HepG2 (cell line): ENCODE data around the gene NOVA2. TPM values are rescaled to one million over a fixed set of nuclear protein-coding genes. Genes with fewer than 3 reads are reported as not detected.

Experiments
- GATAD2A ChIP-seq: IDR thresholded peaks from 2 replicates; pipeline ENCODE4 v1.6.1; 2016
- GLI4 ChIP-seq: sonication (generic); formaldehyde crosslinking; IDR thresholded peaks from 2 replicates; pipeline ENCODE4 v1.5.1; 2020; ENCODE audit warnings: missing genetic modification reagents, mild to moderate bottlenecking, moderate library complexity, borderline replicate concordance
- HOXA7 ChIP-seq: sonication (generic); formaldehyde crosslinking; IDR thresholded peaks from 2 replicates; pipeline ENCODE4 v1.8.1; 2022; ENCODE audit warnings: mild to moderate bottlenecking, missing genetic modification reagents, moderate library complexity
- POLR2A ChIP-seq, 2 experiments: IDR thresholded peaks; 2 replicates each; pipeline ENCODE4 v1.6.1; 2011; ENCODE audit warnings: low read depth in 2 of 2, low read length in 2 of 2, mild to moderate bottlenecking in 1 of 2, moderate library complexity in 1 of 2; ENCODE audit not compliant: insufficient read depth in 1 of 2
- TEAD3 ChIP-seq: optimal IDR thresholded peaks from 2 replicates; pipeline ENCODE3; 2016; ENCODE audit warnings: borderline replicate concordance
- ZNF121 ChIP-seq: sonication (generic); formaldehyde crosslinking; IDR thresholded peaks from 2 replicates; pipeline ENCODE4 v1.5.0; 2020; ENCODE audit warnings: mild to moderate bottlenecking, missing genetic modification reagents
- ZNF180 ChIP-seq: sonication (generic); formaldehyde crosslinking; IDR thresholded peaks from 2 replicates; pipeline ENCODE4 v1.4.0; 2020; ENCODE audit warnings: low read depth, missing genetic modification reagents, borderline replicate concordance
- ZNF232 ChIP-seq: sonication (generic); formaldehyde crosslinking; IDR thresholded peaks from 2 replicates; pipeline ENCODE4 v1.4.0; 2020; ENCODE audit warnings: missing genetic modification reagents, borderline replicate concordance
- ZNF383 ChIP-seq: sonication (generic); formaldehyde crosslinking; IDR thresholded peaks from 2 replicates; pipeline ENCODE4 v1.4.0; 2020; ENCODE audit warnings: missing genetic modification reagents, mild to moderate bottlenecking, borderline replicate concordance
- ZNF569 ChIP-seq: sonication (generic); formaldehyde crosslinking; IDR thresholded peaks from 2 replicates; pipeline ENCODE4 v1.5.0; 2020; ENCODE audit warnings: mild to moderate bottlenecking, missing genetic modification reagents, moderate library complexity, borderline replicate concordance
- ZNF781 ChIP-seq: sonication (generic); formaldehyde crosslinking; IDR thresholded peaks from 2 replicates; pipeline ENCODE4 v1.5.1; 2020; ENCODE audit warnings: borderline replicate concordance, mild to moderate bottlenecking, missing genetic modification reagents; ENCODE audit errors: not compliant biosample characterization
- ZNF891 ChIP-seq: sonication (generic); formaldehyde crosslinking; IDR thresholded peaks from 2 replicates; pipeline ENCODE4 v1.5.0; 2020; ENCODE audit warnings: mild to moderate bottlenecking, missing genetic modification reagents
- ZSCAN20 ChIP-seq: sonication (generic); formaldehyde crosslinking; IDR thresholded peaks from 2 replicates; pipeline ENCODE4 v1.4.0; 2020; ENCODE audit warnings: missing genetic modification reagents, mild to moderate bottlenecking, borderline replicate concordance
- ZSCAN21 ChIP-seq: sonication (generic); formaldehyde crosslinking; IDR thresholded peaks from 2 replicates; pipeline ENCODE4 v1.8.0; 2022; ENCODE audit warnings: mild to moderate bottlenecking, missing genetic modification reagents, moderate library complexity, borderline replicate concordance
- polyA plus RNA-seq, 8 experiments: library from polyadenylated mRNA; depleted of rRNA in 3 of 8; stranded (reverse) in 7 of 8; unstranded in 1 of 8; fragments of >200 nt; fragmentation: Illumina TruSeq in 4 of 8; extraction: Trizol in 4 of 8; gene quantifications; 2 replicates each; pipeline versions ENCODE4 v1.2.1 to v1.2.3, GENCODE V29; 2011 to 2016; ENCODE audit warnings: low read depth in 4 of 8, missing spikeins in 1 of 8, mixed read lengths in 1 of 8; ENCODE audit not compliant: insufficient read depth in 1 of 8
- total RNA-seq, 5 experiments: library from RNA; depleted of rRNA; stranded (reverse); fragments of >200 nt; fragmentation: Illumina TruSeq; extraction: Trizol; gene quantifications; 2 replicates each; pipeline ENCODE4 v1.2.3, GENCODE V29; 2016; ENCODE audit warnings: low read depth in 1 of 5
- TF ChIP-seq, protein P1 (sequence below): sonication (generic); formaldehyde crosslinking; IDR thresholded peaks from 2 replicates; pipeline ENCODE4 v1.4.0; 2020; ENCODE audit warnings: mild to moderate bottlenecking, low read depth, missing genetic modification reagents
- TF ChIP-seq, protein P2 (sequence below): sonication (generic); formaldehyde crosslinking; conservative IDR thresholded peaks from 2 replicates; pipeline ENCODE4 v1.4.0; 2020; ENCODE audit warnings: missing genetic modification reagents
- TF ChIP-seq, protein P3 (sequence below): IDR thresholded peaks from 2 replicates; pipeline ENCODE4 v1.6.1; 2018; ENCODE audit warnings: missing genetic modification reagents
- TF ChIP-seq, protein P4 (sequence below): sonication (generic); formaldehyde crosslinking; IDR thresholded peaks from 2 replicates; pipeline ENCODE4 v1.5.0; 2020; ENCODE audit warnings: mild to moderate bottlenecking, missing genetic modification reagents
- TF ChIP-seq, protein P5 (sequence below): sonication (generic); formaldehyde crosslinking; IDR thresholded peaks from 2 replicates; pipeline ENCODE4; 2020; ENCODE audit warnings: missing genetic modification reagents, mild to moderate bottlenecking, borderline replicate concordance
- TF ChIP-seq, protein P6 (sequence below), 2 experiments: fragments of 450-650 bp in 1 of 2; sonication (generic) in 1 of 2; formaldehyde crosslinking; IDR thresholded peaks; 2 replicates each; pipeline versions ENCODE4 v1.5.0 to v1.8.0; 2020 to 2022; ENCODE audit warnings: mild to moderate bottlenecking in 1 of 2, missing genetic modification reagents in 1 of 2

The NOVA2 gene
- total and polyA plus RNA-seq, 2 of the 13 experiments (the other 11 are each of a cell fraction or from before 2014, with no cell fraction given): not detected

DNA sequence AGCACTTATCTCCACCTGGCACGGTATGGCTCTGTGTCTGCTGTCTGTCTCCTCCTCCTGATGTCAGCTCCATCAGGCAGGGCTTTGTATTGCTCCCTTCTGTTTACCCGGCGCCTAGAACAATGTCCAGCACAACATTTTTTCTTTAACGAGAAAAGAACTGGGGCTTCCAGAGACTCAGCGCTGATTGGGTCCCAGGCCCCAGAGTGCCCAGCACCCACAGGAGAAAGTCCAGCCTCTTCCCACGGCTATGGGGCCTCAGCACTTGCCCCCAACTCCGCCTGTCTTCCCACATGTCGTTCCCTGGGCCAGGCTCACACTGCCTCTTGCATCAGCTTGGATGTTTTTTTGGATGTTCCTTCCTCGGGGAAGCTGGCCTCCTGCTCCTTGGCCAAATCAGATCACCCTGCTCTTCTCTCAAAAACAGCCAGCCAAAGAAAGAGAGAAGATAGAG lies 78.1 kb downstream of the NOVA2 start (continued):
- TF ChIP-seq, protein P1, sequence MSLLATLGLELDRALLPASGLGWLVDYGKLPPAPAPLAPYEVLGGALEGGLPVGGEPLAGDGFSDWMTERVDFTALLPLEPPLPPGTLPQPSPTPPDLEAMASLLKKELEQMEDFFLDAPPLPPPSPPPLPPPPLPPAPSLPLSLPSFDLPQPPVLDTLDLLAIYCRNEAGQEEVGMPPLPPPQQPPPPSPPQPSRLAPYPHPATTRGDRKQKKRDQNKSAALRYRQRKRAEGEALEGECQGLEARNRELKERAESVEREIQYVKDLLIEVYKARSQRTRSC: no peak
- no peak for TF ChIP-seq GLI4 (CRISPR knock-in tag)
- peak; percentile 19 for TF ChIP-seq ZNF781 (CRISPR knock-in tag)
- TF ChIP-seq TEAD3 (CRISPR knock-in tag): peak; percentile 4
- no peak for TF ChIP-seq ZNF383
- TF ChIP-seq, protein P2, sequence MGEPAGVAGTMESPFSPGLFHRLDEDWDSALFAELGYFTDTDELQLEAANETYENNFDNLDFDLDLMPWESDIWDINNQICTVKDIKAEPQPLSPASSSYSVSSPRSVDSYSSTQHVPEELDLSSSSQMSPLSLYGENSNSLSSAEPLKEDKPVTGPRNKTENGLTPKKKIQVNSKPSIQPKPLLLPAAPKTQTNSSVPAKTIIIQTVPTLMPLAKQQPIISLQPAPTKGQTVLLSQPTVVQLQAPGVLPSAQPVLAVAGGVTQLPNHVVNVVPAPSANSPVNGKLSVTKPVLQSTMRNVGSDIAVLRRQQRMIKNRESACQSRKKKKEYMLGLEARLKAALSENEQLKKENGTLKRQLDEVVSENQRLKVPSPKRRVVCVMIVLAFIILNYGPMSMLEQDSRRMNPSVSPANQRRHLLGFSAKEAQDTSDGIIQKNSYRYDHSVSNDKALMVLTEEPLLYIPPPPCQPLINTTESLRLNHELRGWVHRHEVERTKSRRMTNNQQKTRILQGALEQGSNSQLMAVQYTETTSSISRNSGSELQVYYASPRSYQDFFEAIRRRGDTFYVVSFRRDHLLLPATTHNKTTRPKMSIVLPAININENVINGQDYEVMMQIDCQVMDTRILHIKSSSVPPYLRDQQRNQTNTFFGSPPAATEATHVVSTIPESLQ (CRISPR knock-in tag): no peak
- TF ChIP-seq, protein P3, sequence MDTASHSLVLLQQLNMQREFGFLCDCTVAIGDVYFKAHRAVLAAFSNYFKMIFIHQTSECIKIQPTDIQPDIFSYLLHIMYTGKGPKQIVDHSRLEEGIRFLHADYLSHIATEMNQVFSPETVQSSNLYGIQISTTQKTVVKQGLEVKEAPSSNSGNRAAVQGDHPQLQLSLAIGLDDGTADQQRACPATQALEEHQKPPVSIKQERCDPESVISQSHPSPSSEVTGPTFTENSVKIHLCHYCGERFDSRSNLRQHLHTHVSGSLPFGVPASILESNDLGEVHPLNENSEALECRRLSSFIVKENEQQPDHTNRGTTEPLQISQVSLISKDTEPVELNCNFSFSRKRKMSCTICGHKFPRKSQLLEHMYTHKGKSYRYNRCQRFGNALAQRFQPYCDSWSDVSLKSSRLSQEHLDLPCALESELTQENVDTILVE: peak; percentile 41; the same call in 1 of the 2 replicates
- TF ChIP-seq ZNF232 (CRISPR knock-in tag): no peak
- TF ChIP-seq, protein P4, sequence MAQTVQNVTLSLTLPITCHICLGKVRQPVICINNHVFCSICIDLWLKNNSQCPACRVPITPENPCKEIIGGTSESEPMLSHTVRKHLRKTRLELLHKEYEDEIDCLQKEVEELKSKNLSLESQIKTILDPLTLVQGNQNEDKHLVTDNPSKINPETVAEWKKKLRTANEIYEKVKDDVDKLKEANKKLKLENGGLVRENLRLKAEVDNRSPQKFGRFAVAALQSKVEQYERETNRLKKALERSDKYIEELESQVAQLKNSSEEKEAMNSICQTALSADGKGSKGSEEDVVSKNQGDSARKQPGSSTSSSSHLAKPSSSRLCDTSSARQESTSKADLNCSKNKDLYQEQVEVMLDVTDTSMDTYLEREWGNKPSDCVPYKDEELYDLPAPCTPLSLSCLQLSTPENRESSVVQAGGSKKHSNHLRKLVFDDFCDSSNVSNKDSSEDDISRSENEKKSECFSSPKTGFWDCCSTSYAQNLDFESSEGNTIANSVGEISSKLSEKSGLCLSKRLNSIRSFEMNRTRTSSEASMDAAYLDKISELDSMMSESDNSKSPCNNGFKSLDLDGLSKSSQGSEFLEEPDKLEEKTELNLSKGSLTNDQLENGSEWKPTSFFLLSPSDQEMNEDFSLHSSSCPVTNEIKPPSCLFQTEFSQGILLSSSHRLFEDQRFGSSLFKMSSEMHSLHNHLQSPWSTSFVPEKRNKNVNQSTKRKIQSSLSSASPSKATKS (CRISPR knock-in tag): no peak
- TF ChIP-seq, protein P5, sequence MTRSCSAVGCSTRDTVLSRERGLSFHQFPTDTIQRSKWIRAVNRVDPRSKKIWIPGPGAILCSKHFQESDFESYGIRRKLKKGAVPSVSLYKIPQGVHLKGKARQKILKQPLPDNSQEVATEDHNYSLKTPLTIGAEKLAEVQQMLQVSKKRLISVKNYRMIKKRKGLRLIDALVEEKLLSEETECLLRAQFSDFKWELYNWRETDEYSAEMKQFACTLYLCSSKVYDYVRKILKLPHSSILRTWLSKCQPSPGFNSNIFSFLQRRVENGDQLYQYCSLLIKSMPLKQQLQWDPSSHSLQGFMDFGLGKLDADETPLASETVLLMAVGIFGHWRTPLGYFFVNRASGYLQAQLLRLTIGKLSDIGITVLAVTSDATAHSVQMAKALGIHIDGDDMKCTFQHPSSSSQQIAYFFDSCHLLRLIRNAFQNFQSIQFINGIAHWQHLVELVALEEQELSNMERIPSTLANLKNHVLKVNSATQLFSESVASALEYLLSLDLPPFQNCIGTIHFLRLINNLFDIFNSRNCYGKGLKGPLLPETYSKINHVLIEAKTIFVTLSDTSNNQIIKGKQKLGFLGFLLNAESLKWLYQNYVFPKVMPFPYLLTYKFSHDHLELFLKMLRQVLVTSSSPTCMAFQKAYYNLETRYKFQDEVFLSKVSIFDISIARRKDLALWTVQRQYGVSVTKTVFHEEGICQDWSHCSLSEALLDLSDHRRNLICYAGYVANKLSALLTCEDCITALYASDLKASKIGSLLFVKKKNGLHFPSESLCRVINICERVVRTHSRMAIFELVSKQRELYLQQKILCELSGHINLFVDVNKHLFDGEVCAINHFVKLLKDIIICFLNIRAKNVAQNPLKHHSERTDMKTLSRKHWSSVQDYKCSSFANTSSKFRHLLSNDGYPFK: no peak
- TF ChIP-seq ZNF180 (CRISPR knock-in tag): no peak
- TF ChIP-seq, protein P6, sequence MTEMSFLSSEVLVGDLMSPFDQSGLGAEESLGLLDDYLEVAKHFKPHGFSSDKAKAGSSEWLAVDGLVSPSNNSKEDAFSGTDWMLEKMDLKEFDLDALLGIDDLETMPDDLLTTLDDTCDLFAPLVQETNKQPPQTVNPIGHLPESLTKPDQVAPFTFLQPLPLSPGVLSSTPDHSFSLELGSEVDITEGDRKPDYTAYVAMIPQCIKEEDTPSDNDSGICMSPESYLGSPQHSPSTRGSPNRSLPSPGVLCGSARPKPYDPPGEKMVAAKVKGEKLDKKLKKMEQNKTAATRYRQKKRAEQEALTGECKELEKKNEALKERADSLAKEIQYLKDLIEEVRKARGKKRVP (CRISPR knock-in tag; IDR thresholded peaks at IDR 0.05): peak in 1 of 2 experiments; percentile 96; a peak in 2 of 4 replicates
- no peak; the same call in 1 of the 2 replicates for TF ChIP-seq ZSCAN21
- no peak for TF ChIP-seq HOXA7 (CRISPR knock-in tag)
- peak; percentile 54; the same call in 1 of the 2 replicates for TF ChIP-seq GATAD2A (CRISPR knock-in tag)
- TF ChIP-seq ZNF891 (CRISPR knock-in tag): peak; percentile 6; the same call in 1 of the 2 replicates
- TF ChIP-seq ZNF121: peak; percentile 98
- TF ChIP-seq ZNF569 (CRISPR knock-in tag): no peak
- TF ChIP-seq ZSCAN20: no peak
- peak; percentile 61 to 70; a peak in 2 of 4 replicates for TF ChIP-seq POLR2A (IDR thresholded peaks at IDR 0.05; ENCODE audit: insufficient read depth in 1 of 2, low read depth in 2 of 2, low read length in 2 of 2)
